HepG2 (cell line): ENCODE data around the gene LMF2. TPM values are rescaled to one million over a fixed set of nuclear protein-coding genes. Genes with fewer than 3 reads are reported as not detected.

Experiments used
- ARNTL ChIP-seq: sonication (generic); formaldehyde crosslinking; IDR thresholded peaks from 2 replicates; pipeline ENCODE4 v1.4.0; 2020; ENCODE audit warnings: mild to moderate bottlenecking, missing genetic modification reagents
- BRCA1 ChIP-seq: sonication (generic); formaldehyde crosslinking; IDR thresholded peaks from 2 replicates; pipeline ENCODE4 v1.4.0; 2020; ENCODE audit warnings: missing genetic modification reagents
- ELF1 ChIP-seq: sonication (generic); formaldehyde crosslinking; IDR thresholded peaks from 2 replicates; pipeline ENCODE4 v1.4.0; 2020; ENCODE audit warnings: missing genetic modification reagents
- GZF1 ChIP-seq: sonication (generic); formaldehyde crosslinking; IDR thresholded peaks from 2 replicates; pipeline ENCODE4 v1.5.1; 2020; ENCODE audit warnings: mild to moderate bottlenecking, missing genetic modification reagents
- HOXA7 ChIP-seq: sonication (generic); formaldehyde crosslinking; IDR thresholded peaks from 2 replicates; pipeline ENCODE4 v1.8.1; 2022; ENCODE audit warnings: mild to moderate bottlenecking, missing genetic modification reagents, moderate library complexity
- KDM2A ChIP-seq: sonication (generic); formaldehyde crosslinking; IDR thresholded peaks from 2 replicates; pipeline ENCODE4 v1.4.0; 2020; ENCODE audit warnings: low read depth, missing genetic modification reagents, borderline replicate concordance
- MAFF ChIP-seq: IDR thresholded peaks from 2 replicates; pipeline ENCODE4 v1.6.1; 2011; ENCODE audit warnings: low read depth, low read length, improper control_type of control experiment
- MTA1 ChIP-seq: sonication (generic); formaldehyde crosslinking; IDR thresholded peaks from 2 replicates; pipeline ENCODE4 v1.4.0; 2020; ENCODE audit warnings: missing genetic modification reagents, mild to moderate bottlenecking, borderline replicate concordance
- NR2F2 ChIP-seq: IDR thresholded peaks from 2 replicates; pipeline ENCODE4 v1.6.1; 2012; ENCODE audit warnings: low read depth, inconsistent platforms, borderline replicate concordance
- PHF21A ChIP-seq: sonication (generic); formaldehyde crosslinking; IDR thresholded peaks from 2 replicates; pipeline ENCODE4 v1.5.0; 2020; ENCODE audit warnings: mild to moderate bottlenecking, missing genetic modification reagents
- RBM39 ChIP-seq: fragments of 200-400 bp; formaldehyde crosslinking; IDR thresholded peaks from one replicate; pipeline ENCODE4 v1.6.1; 2018; ENCODE audit warnings: antibody characterized with exemption, mild to moderate bottlenecking, low read depth, low read length; ENCODE audit not compliant: poor library complexity, severe bottlenecking
- RXRA ChIP-seq: sonication (generic); formaldehyde crosslinking; IDR thresholded peaks from 2 replicates; pipeline ENCODE4 v1.5.1; 2020; ENCODE audit warnings: missing genetic modification reagents
- SNRNP70 ChIP-seq: fragments of 200-400 bp; formaldehyde crosslinking; IDR thresholded peaks from 2 replicates; pipeline ENCODE4 v1.6.1; 2017; ENCODE audit warnings: mild to moderate bottlenecking, low read depth, low read length, moderate library complexity
- TAF1 ChIP-seq: sonication (generic); formaldehyde crosslinking; IDR thresholded peaks from 2 replicates; pipeline ENCODE4 v1.4.0; 2020; ENCODE audit warnings: missing genetic modification reagents
- TEF ChIP-seq: sonication (generic); formaldehyde crosslinking; IDR thresholded peaks from 2 replicates; pipeline ENCODE4 v1.5.0; 2020; ENCODE audit warnings: missing genetic modification reagents
- ZFX ChIP-seq: sonication (generic); formaldehyde crosslinking; IDR thresholded peaks from 2 replicates; pipeline ENCODE4 v1.4.0; 2020; ENCODE audit warnings: mild to moderate bottlenecking, low read depth, missing genetic modification reagents, moderate library complexity
- ZNF547 ChIP-seq: sonication (generic); formaldehyde crosslinking; IDR thresholded peaks from 2 replicates; pipeline ENCODE4 v1.5.1; 2020; ENCODE audit warnings: mild to moderate bottlenecking, missing genetic modification reagents
- ZNF614 ChIP-seq: IDR thresholded peaks from 2 replicates; pipeline ENCODE4 v1.6.1; 2018; ENCODE audit warnings: missing biosample characterization, missing genetic modification reagents, inconsistent platforms, borderline replicate concordance
- ZNF678 ChIP-seq: sonication (generic); formaldehyde crosslinking; IDR thresholded peaks from 2 replicates; pipeline ENCODE4 v1.4.0; 2020; ENCODE audit warnings: mild to moderate bottlenecking, missing genetic modification reagents
- ZNF746 ChIP-seq: sonication (generic); formaldehyde crosslinking; IDR thresholded peaks from 2 replicates; pipeline ENCODE4 v1.8.0; 2022; ENCODE audit warnings: mild to moderate bottlenecking, missing genetic modification reagents
- polyA plus RNA-seq, 8 experiments: library from polyadenylated mRNA; depleted of rRNA in 3 of 8; stranded (reverse) in 7 of 8; unstranded in 1 of 8; fragments of >200 nt; fragmentation: Illumina TruSeq in 4 of 8; extraction: Trizol in 4 of 8; gene quantifications; 2 replicates each; pipeline versions ENCODE4 v1.2.1 to v1.2.3, GENCODE V29; 2011 to 2016; ENCODE audit warnings: low read depth in 4 of 8, missing spikeins in 1 of 8, mixed read lengths in 1 of 8; ENCODE audit not compliant: insufficient read depth in 1 of 8
- total RNA-seq, 5 experiments: library from RNA; depleted of rRNA; stranded (reverse); fragments of >200 nt; fragmentation: Illumina TruSeq; extraction: Trizol; gene quantifications; 2 replicates each; pipeline ENCODE4 v1.2.3, GENCODE V29; 2016; ENCODE audit warnings: low read depth in 1 of 5
- TF ChIP-seq, protein P1 (sequence below): sonication (generic); formaldehyde crosslinking; IDR thresholded peaks from 2 replicates; pipeline ENCODE4 v1.4.0; 2020; ENCODE audit warnings: missing genetic modification reagents, low read depth, mild to moderate bottlenecking, borderline replicate concordance
- TF ChIP-seq, protein P2 (sequence below): sonication (generic); formaldehyde crosslinking; IDR thresholded peaks from 2 replicates; pipeline ENCODE4 v1.9.0; 2021; ENCODE audit warnings: missing genetic modification reagents, mild to moderate bottlenecking, borderline replicate concordance
- TF ChIP-seq, protein P3 (sequence below): IDR thresholded peaks from 2 replicates; pipeline ENCODE4 v1.6.1; 2016

Gene LMF2
- total and polyA plus RNA-seq, 2 of the 13 experiments (the other 11 are each of a cell fraction or from before 2014, with no cell fraction given) = 23.3 to 30.6 TPM

DNA sequence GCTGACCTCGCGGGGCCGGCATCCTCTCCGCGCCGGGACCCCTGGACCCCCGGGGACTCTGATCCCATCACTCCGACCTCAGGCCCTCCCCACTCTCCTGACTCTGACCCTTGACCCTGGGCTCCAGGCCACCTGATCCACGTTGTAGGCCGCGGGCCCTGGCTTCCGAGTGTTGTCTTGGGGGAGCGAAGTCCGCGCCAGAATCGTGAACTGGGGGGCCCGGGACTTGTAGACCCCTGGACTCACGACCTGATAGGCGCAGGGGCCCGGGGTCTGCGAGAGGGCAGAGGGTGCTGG is 23.0 kb upstream of the LMF2 start (continued):
- TF ChIP-seq ZNF678 (CRISPR knock-in tag) = peak; percentile 19; the same call in 1 of the 2 replicates
- no peak for TF ChIP-seq SNRNP70
- peak; percentile 6; the same call in 1 of the 2 replicates for TF ChIP-seq TAF1
- no peak for TF ChIP-seq MAFF
- TF ChIP-seq TEF (CRISPR knock-in tag) = no peak
- peak; percentile 63; the same call in 1 of the 2 replicates for TF ChIP-seq MTA1 (CRISPR knock-in tag)
- TF ChIP-seq HOXA7 (CRISPR knock-in tag) = 0 out of 2 replicates have a peak, but pooled peaks have one; percentile 71
- TF ChIP-seq NR2F2 = peak; percentile 15; the same call in 1 of the 2 replicates
- peak; percentile 56 for TF ChIP-seq RBM39
- no peak for TF ChIP-seq GZF1 (CRISPR knock-in tag)
- no peak for TF ChIP-seq ZNF547 (CRISPR knock-in tag)
- peak; percentile 20; the same call in 1 of the 2 replicates for TF ChIP-seq ARNTL (CRISPR knock-in tag)
- peak; percentile 14; the same call in 1 of the 2 replicates for TF ChIP-seq KDM2A (CRISPR knock-in tag)
- TF ChIP-seq, protein P1, sequence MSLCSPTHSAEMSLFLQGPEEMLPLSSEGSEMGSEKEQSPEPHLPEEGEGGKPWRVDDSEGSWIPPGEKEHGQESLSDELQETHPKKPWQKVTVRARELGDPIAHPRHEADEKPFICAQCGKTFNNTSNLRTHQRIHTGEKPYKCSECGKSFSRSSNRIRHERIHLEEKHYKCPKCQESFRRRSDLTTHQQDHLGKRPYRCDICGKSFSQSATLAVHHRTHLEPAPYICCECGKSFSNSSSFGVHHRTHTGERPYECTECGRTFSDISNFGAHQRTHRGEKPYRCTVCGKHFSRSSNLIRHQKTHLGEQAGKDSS (CRISPR knock-in tag) = peak; percentile 10; the same call in 1 of the 2 replicates
- 0 out of 2 replicates have a peak, but pooled peaks have one; percentile 14 for TF ChIP-seq RXRA
- peak; percentile 71; the same call in 1 of the 2 replicates for TF ChIP-seq PHF21A (CRISPR knock-in tag)
- TF ChIP-seq ZNF614 (CRISPR knock-in tag) = no peak
- no peak for TF ChIP-seq ZNF746
- peak; percentile 92 for TF ChIP-seq ZFX
- TF ChIP-seq, protein P2, sequence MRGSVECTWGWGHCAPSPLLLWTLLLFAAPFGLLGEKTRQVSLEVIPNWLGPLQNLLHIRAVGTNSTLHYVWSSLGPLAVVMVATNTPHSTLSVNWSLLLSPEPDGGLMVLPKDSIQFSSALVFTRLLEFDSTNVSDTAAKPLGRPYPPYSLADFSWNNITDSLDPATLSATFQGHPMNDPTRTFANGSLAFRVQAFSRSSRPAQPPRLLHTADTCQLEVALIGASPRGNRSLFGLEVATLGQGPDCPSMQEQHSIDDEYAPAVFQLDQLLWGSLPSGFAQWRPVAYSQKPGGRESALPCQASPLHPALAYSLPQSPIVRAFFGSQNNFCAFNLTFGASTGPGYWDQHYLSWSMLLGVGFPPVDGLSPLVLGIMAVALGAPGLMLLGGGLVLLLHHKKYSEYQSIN (CRISPR knock-in tag) = no peak
- TF ChIP-seq, protein P3, sequence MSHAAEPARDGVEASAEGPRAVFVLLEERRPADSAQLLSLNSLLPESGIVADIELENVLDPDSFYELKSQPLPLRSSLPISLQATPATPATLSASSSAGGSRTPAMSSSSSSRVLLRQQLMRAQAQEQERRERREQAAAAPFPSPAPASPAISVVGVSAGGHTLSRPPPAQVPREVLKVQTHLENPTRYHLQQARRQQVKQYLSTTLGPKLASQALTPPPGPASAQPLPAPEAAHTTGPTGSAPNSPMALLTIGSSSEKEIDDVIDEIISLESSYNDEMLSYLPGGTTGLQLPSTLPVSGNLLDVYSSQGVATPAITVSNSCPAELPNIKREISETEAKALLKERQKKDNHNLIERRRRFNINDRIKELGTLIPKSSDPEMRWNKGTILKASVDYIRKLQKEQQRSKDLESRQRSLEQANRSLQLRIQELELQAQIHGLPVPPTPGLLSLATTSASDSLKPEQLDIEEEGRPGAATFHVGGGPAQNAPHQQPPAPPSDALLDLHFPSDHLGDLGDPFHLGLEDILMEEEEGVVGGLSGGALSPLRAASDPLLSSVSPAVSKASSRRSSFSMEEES = peak; percentile 25; the same call in 1 of the 2 replicates
- TF ChIP-seq BRCA1 (CRISPR knock-in tag) = no peak
- TF ChIP-seq ELF1 (CRISPR knock-in tag) = 0 out of 2 replicates have a peak, but pooled peaks have one; percentile 7
